CD4-positive, alpha-beta T cell treated with Interleukin-4 for 1 hour (primary cell): Measurements from ENCODE around the gene TACSTD2.
"Not testable (repeated sequence)": the region's sequence is repeated elsewhere in the genome, so short reads cannot be mapped to it uniquely, and the experiment has no call there.

Source experiments
- DNase-seq, 2 donors: peaks; one replicate each; pipeline ENCODE4 v3.0.0-alpha.2; 2020 to 2022

Gene TACSTD2

DNA sequence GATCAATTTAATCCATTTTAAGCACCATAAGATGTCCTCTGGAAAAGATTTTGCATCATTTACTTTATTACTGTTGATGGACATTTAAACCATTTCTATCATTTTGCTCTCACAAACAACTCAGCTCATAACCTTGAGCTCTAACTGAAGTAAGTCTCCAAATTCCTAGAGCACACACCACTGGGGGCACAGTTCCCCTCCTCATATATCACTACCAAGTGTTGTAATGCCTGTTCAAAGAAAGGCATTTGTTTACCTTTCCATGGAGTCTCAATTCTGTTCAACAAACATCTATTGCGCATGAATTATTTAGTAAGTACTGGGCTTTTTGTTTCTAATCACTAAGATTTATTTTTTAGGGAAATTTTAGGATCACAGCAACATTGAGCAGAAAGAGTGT, 21.7 kb downstream of the TACSTD2 start:
- no peak for DNase-seq

DNA sequence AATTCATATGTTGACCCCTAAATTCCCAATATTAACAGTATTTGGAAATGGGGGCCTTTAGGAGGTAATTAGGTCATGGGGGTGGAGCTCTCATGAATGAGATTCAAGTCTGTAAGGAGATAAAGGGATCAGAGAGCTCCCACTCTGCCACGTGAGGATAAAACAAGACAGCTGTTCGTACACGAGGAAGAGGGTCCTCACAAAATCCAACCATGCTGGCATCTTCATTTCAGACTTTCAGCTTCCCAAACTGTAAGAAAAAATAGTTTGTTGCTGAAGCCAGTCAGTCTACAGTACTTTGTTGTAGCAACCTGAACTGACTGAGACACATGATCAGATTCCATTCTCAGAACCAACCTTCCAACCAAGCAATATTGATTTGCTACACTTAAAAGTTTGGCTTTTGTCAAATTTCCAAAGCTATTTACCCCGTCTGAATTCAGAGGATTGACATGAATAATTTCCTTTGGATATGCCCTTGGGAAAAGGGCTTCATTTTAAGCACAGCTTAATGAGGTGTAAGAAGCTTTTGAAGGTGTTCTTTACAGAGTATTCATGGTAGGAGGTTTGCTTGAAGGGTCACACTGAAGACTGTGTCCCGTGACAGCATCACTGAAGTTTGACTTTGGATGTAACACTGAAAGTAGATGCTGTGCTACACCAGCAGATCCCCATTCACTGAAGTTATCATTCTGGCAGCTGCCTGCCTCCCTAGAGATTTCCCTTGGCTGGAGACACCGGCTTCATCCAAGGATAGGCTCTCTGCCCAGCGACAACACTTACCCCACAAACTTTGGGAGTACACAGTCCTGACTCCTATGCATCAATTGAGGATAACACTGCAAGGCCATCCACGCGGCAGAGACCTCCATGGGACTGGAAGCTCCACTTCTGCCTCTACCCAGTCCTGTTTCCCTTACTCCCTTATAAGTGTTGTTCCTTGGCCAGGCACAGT, 25.6 kb downstream of the TACSTD2 start:
- DNase-seq, result no peak

DNA sequence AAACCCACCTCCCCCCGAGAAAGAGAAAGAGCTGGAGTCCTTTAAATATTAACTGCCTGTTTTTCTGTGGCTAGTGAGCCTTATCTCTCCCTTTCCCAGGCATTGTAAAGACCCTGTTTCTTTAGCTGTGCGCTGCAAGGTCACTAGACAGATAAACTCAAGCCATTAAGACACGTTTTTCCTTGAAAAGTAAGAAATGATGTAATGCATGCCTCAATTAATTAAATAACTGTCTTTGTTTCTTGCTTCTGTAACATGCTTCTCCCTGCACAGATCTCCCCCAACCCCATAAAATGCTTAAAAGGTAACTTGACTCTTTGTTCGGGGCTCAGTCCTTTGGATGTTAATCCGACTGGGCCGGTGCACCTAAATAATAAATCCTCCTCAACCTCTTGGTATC, 27.8 kb downstream of the TACSTD2 start:
- DNase-seq, result not testable (repeated sequence)

DNA sequence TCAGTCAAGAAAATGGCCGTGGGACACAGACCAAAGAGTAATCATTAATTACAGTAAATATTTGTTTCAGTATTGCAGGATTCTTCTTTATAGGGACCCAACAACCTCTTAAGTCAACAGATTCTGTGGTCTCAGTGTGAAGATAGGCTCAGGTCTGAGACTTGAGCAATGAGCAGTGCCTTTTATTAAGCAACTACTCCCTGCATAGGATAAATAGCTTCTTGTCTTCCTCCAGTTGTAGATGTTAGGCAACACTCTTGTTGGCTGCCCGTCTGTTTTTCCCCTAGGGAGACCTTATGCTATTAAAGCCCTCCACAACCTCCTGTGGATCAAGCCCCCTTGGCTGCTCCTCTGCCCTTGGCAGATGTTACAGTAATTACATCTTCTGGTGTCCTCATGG, 28.7 kb downstream of the TACSTD2 start:
- no peak for DNase-seq

DNA sequence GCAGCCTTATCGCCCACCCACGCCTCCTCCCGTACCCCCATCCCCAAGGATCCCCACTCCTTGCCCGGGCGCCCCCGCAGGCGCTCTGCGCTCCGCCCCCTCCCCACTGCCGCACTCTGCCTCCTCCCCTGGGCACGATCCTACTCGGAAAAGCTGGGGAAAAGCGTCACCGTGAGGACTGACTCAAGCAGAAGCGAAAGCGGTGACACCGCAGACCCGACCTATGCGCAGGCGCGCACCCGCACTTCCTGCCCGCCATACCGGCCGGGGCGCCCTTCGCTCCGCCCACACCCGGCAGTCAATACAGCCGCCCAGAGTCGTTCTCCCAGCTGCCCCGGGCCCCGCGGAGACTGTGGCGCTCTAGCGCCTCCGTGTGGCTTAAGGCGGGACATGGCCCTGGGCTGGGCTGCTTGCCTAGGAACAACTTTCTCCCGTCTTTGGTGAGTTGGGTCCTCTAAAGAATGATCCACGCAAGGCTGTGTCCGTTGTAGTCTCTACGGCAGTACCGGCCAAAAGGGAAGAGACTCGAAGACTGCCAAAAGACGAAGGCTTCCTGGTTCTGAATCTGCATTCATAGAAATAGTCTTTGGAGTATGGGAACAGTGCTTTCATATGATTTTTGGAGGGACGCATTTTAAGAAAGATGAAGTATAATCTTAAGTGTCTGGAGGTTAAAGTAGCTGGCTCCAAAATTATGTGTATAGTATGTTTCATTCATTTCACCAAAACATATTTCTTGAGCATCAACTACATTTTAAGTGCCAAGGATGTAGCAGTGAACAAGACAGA, 30.3 kb downstream of the TACSTD2 start, which contains the start of gene OMA1:
Gene OMA1, minus strand, starts transcription at position 207 of the 789 bp plus-strand sequence. CDS start 7,432 bp downstream, outside the sequence.
- peak; percentile 97 to 98 for DNase-seq

DNA sequence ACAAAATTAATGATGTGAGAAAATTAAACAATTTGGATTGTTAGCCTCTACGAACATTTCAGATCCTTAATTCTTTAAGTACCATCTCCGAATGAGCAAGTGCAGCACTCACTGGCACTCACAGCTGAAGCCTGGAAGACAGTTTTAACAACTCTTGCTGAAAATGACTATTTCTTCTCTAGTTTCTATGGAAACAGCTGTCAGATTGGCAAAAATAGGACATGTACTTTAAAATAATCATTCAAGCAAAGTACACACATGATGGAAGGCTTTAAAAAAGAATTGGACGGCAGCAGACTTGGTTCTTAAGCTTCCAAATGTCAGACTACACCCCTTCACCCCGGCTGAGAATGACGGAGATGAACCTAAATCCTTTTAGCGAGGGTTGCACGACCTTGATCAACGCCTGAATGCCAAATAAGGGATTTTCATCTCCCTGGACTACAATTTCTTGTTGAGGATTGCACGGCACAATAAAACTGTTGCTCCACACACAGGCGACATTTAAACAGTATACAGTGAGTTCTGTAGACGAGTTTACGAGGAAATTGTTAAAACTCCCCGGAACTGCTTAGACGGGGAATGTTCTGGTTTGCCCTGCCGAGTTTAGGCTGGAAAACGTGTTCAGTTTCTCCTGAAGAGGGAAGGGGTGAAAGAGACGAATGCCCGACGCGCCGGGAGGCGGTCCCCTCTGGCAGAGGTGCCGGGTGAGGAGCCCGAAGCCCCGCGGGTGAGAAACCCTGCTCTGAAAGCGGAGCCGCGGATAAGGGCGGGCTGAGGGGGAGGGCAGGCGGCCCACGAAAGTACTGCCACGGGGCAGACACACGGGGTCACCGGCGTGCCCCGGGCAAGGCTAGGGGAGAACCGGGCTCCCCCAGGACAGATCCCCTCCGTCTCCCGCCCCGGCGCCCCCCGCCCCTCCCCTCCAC, 31.2 kb downstream of the TACSTD2 start:
- DNase-seq, result peak; percentile 84 to 86

DNA sequence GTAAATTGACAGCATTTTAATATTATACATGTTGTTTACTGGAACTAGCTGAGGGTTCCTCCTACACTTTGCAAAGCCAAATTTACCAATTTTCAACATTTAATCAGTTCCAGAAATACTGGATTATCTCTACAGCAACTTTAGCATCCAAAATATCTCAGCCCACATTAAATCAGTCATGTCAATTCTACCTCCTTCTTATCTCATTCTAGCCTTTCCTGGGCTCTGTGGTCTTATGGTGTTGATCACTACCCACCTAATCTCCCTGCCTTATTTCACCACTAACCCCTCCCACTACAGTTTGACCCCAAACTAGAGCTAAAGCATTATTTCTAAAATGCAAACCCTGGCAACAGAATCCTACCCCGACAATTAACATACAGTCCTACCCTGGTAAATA, 33.8 kb downstream of the TACSTD2 start:
- DNase-seq, result no peak

DNA sequence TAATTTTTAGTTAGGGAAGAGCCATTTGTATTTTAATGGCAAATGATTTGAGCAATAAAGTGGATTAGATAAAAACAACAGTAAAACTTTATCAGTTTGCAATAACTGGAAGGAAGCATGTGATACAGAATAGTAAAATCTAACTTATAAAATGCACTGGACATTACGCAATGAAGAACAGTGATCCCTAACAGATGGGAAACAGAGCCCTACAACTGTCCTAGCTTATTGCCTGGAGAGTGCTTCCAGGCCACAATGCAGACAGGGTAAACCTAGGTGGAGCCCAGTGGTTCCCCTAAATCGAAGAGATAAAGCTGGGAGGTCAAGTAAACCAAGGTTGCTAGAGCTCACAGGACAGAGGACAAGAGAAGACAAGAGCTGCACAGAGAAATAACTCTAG, 37.5 kb downstream of the TACSTD2 start:
- DNase-seq, result no peak

DNA sequence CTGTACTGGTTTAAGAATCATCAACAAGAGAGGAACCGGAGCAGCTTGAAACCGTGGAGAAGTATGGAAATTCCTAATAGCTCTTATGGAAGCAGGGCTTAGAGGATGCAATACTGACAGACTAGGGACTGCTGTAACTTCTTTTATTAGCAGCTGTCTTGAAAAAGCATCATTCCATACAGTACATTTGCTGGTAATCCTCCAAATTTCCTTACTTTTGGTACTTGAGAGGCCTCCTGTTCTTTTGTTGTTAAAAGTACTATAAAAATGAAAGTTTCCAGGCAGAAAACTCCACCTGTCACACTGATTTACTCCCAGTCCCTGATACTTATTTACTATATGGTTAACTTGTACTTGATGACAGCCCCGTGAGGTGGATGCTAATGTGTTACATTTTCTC, 38.2 kb downstream of the TACSTD2 start:
- DNase-seq, result no peak

DNA sequence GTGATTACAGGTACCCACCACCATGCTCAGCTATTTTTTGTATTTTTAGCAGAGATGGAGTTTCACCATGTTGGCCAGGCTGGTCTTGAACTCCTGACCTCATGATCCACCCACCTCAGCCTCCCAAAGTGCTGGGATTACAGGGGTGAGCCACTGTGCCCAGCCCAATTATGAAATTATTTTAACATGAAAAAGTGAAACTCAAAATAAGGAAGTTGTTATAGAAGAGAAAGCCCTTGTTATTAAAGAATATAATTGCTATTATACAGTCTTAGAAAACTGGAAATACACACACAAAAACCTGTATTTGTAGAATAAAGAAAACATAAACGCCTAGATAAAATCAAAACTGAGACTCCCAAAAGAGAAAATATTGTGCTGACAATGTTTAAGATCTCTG, 45.2 kb downstream of the TACSTD2 start:
- not testable (repeated sequence) for DNase-seq

DNA sequence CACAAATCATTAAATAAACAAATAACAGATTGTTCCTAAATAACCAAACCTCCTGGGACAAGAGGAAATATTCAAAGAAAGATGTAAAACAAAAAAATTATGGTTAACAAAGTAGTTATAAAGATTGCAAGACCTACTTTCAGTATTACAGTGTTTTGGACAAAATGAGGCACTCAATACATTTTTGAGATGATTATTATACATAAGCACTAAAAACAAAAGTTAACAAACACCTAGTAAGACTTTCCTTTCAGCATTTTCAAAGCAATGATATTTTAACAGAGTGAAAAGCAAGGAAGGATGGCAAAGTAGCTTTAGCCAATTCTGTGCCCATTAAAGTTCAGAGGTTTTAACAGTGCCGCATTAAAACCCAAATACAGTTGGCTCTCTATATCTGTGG, 47.8 kb downstream of the TACSTD2 start:
- no peak for DNase-seq

DNA sequence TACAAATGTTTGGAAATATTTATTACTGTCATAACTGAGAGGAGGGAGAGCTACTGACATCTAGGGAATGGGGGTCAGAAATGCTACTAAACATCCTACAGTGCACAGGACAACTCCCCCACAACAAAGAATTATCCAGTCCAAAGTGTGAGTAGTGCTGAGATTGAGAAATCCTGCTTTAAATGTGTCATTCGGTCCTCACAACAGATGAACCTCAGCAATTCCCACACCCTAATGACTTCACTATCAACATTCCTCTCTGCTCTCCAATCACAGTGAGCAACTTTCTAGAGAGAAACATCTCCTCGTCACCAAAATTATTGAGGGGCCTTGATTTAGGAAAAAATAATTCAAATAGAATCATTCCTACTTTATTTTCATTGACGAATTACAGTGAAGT, 48.5 kb downstream of the TACSTD2 start:
- no peak for DNase-seq
